Measurements from ENCODE around the gene LCN15. TPM values are rescaled to one million over a fixed set of nuclear protein-coding genes. Genes with fewer than 3 reads are reported as not detected.
A peak's percentile ranks its signal among the peaks of the same experiment; 100 is the strongest.

The LCN15 gene, protein sequence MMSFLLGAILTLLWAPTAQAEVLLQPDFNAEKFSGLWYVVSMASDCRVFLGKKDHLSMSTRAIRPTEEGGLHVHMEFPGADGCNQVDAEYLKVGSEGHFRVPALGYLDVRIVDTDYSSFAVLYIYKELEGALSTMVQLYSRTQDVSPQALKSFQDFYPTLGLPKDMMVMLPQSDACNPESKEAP
- total RNA-seq (2012; rRNA removed) = not detected in 2 replicates

DNA sequence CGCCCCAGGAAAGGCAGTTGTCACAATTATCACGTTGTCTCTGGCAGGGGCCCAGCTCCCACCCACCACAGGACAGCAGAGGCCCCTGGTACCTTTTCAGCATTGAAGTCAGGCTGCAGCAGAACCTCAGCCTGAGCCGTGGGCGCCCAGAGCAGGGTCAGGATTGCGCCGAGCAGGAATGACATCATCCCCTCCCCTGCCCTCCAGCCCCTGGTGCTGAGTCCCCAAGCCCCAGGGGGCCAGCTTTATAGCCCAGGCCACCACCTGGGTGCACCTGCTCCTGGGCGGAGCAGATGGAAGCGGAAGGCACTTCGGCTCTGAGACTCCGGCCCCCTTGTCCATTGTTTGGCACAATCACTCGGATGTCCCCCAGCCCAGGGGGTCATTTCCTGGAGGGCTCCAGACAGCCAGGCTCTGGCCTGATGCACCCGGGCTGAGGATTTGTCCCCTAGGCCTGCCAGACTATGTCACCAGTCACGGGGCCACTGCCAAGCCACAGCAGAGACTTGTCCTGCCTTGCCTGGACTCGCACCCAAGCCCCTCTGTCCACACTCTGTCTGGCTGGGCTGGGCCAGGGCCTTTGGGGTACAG, at the start of gene LCN15:
Gene LCN15 (minus strand): TSS at position 218 of the 591 bp plus-strand sequence. CDS start 30 bp downstream, at position 188.
- no peak within 1 kb of the TSS for H3K4me3 ChIP-seq (ENCODE audit: low read length)
- H3K4me2 ChIP-seq (ENCODE audit: low read length) = no peak within 1 kb of the TSS
- peaks cover 22% of the 10 kb centered on the region for H3K27me3 ChIP-seq (ENCODE audit: control insufficient read depth, insufficient read depth, low read length)
- H3K9me3 ChIP-seq (replicated peaks; ENCODE audit: low read length) = no peaks in the 10 kb centered on the region
- H3K4me1 ChIP-seq (ENCODE audit: control insufficient read depth, insufficient read depth, low read length) = peaks cover 3% of the 10 kb centered on the region
- H3K9ac ChIP-seq (ENCODE audit: low read depth, low read length) = no peak within 1 kb of the TSS
- no peaks in the 10 kb centered on the region for H3K36me3 ChIP-seq (ENCODE audit: insufficient read depth, low read length)

DNA sequence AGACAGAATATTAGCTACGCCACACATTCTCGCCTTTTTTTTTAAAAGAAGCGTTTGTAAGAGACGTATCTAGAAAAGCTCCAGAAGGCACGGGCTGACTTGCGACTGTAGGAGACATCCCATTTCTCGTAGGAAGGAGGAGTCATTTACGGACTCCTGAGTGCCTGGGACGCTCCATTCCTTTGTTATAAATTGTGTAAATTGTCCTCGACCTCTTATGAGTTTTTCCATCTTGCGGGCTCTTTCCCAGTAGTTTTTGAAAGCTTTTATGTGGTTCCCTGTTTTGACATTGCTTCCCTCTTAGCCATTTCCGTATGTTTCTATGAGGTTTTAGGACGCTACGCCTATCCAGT, 44.5 kb upstream of the LCN15 start:
- no peaks in the 10 kb centered on the region for H3K9me3 ChIP-seq (replicated peaks; ENCODE audit: low read length)
- peak overlapping the region; percentile 93 for H3K9ac ChIP-seq (ENCODE audit: low read depth, low read length)
- peaks cover 16% of the 10 kb centered on the region for H3K36me3 ChIP-seq (ENCODE audit: insufficient read depth, low read length)
- no peaks in the 10 kb centered on the region for H3K27me3 ChIP-seq (ENCODE audit: control insufficient read depth, insufficient read depth, low read length)
- peak overlapping the region; percentile 100 for H3K4me2 ChIP-seq (ENCODE audit: low read length)
- peaks cover 21% of the 10 kb centered on the region for H3K4me1 ChIP-seq (ENCODE audit: control insufficient read depth, insufficient read depth, low read length)
- H3K4me3 ChIP-seq (ENCODE audit: low read length) = peak overlapping the region; percentile 87

DNA sequence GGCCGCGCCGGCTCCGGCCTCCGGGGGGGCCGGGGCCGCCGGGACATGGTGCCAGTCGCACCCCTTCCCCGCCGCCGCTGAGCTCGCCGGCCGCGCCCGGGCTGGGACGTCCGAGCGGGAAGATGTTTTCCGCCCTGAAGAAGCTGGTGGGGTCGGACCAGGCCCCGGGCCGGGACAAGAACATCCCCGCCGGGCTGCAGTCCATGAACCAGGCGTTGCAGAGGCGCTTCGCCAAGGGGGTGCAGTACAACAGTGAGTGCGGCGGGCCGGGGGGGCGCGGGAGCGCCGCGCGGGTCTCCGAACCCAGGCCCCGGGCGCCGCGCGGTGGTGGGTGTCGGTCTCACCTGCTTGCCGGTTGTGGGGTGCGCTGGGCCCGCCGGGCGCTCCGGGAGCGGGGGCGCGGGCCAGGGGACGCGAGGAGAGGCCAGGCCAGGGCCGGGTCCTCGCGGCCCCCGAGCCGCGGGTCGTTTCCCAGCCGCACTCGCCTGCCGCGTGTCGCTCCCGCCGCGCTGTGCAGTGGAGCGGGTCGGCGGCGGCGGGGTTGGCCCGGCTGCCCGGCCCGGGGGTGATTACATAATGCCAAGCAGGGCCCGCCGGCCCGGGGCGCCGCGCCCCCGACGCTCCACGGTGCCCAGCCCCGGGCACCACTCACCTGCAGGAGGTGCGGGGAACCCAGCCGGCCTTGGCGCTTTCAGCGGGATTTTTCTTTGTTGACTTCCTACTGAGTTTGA, 43.9 kb upstream of the LCN15 start:
- peak overlapping the region; percentile 100 for H3K4me2 ChIP-seq (ENCODE audit: low read length)

DNA sequence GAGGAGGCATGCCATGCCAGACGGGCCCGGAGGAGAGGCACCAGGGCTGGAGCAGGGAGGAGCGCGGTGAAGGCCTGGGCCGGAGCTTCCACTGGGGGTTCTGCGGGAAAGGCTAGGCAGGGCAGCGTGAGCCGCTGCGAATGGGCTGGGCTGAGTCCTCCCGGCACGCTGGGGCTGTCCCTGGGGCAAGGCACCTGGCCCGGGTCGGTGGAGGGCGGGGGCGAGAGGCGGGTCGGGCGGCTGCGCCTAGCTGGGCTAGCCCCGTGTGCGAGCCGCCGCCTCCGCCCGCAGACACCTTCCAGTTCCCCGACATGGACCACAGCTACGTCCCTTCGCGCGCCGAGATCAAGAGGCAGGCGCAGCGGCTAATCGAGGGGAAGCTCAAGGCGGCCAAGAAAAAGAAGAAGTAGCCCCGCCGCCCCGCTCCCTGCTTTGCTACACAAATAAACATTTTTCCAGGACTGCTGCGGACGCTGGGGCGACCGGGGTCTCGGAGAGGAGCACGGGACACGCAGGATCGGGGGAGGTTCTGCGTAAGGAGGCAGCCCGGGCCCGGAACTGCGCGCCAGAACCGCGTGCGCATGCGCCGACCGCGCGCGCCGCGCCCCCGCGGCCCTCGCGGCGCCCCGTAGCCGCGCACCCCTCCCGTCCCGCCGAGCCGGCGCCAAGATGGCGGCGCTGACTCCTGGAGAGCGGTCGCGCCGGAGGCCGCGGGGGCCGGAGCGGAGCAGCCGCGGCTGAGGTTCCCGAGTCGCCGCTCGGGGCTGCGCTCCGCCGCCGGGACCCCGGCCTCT, 43.2 kb upstream of the LCN15 start, which contains the start of gene RABL6:
Gene RABL6 (plus strand): TSS at position 668 of the 794 bp plus-strand sequence. CDS start 249 bp downstream, outside the sequence.
- Histone ChIP-seq H3K4me3 (ENCODE audit: low read length) (peak within 1 kb of the TSS; percentile 87), H3K27me3 (ENCODE audit: control insufficient read depth, insufficient read depth, low read length) (peaks cover 1% of the 10 kb centered on the region), H3K9me3 (replicated peaks; ENCODE audit: low read length) (no peaks in the 10 kb centered on the region), H3K9ac (ENCODE audit: low read depth, low read length) (peak within 1 kb of the TSS; percentile 93), H3K4me1 (ENCODE audit: control insufficient read depth, insufficient read depth, low read length) (peaks cover 21% of the 10 kb centered on the region), H3K4me2 (ENCODE audit: low read length) (peak within 1 kb of the TSS; percentile 100), H3K36me3 (ENCODE audit: insufficient read depth, low read length) (peaks cover 6% of the 10 kb centered on the region)

More for the DNA sequence above, 43.9 kb upstream of the LCN15 start:
- peaks cover 14% of the 10 kb centered on the region for H3K36me3 ChIP-seq (ENCODE audit: insufficient read depth, low read length)
- H3K9ac ChIP-seq (ENCODE audit: low read depth, low read length) = peak overlapping the region; percentile 93
- H3K27me3 ChIP-seq (ENCODE audit: control insufficient read depth, insufficient read depth, low read length) = no peaks in the 10 kb centered on the region
- peaks cover 21% of the 10 kb centered on the region for H3K4me1 ChIP-seq (ENCODE audit: control insufficient read depth, insufficient read depth, low read length)
- H3K4me3 ChIP-seq (ENCODE audit: low read length) = peak overlapping the region; percentile 87
- H3K9me3 ChIP-seq (replicated peaks; ENCODE audit: low read length) = no peaks in the 10 kb centered on the region

DNA sequence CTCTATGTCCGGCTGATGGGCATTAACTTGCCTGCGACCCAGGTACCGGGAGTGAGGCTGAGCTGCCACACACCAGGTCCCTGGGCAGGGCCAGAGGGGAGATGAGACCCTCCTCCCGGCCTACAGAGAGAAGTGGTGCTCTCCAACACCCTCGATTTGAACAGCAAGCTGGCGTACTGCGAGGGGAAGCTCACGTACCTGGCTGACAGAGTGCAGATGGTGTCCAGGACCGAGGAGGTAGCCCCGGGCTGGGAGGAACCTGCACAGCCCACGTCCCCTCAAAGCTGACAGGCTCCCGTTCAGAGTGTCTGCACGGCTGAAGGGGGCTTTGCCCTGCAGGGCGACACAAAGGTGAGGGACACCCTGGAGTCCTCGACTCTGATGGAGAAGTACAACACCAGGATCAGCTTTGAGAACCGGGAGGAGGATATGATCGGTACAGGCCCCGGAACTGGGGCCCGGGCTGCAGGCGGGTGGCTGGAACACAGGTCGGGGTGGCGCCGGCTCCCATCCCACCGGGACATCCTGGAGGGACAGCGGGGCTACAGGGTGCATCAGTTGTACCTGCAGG, 42.4 kb upstream of the LCN15 start:
- Histone ChIP-seq H3K9me3 (replicated peaks; ENCODE audit: low read length) (no peaks in the 10 kb centered on the region), H3K27me3 (ENCODE audit: control insufficient read depth, insufficient read depth, low read length) (peaks cover 9% of the 10 kb centered on the region), H3K4me2 (ENCODE audit: low read length) (peak overlapping the region; percentile 100), H3K9ac (ENCODE audit: low read depth, low read length) (peak overlapping the region; percentile 93), H3K36me3 (ENCODE audit: insufficient read depth, low read length) (peaks cover 5% of the 10 kb centered on the region), H3K4me3 (ENCODE audit: low read length) (peak overlapping the region; percentile 87), H3K4me1 (ENCODE audit: control insufficient read depth, insufficient read depth, low read length) (peaks cover 21% of the 10 kb centered on the region)

DNA sequence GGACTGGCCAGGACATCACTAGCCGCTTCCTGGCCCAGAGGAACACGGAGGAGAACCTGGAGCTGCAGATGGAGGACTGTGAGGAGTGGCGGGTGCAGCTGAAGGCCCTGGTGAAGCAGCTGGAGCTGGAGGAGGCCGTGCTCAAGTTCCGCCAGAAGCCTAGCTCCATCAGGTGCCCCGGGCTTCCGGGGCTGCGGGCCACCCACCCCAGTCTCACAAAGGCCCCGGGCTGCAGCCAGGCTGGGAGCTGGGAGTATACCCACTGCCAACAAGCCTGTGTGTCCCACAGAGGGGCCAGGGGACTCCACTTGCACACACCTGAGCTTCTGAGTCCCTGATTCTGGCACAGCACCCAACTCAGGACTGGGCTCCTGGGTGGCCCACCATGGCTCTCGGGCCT, 41.7 kb upstream of the LCN15 start:
- Histone ChIP-seq H3K4me3 (ENCODE audit: low read length) (no peak overlapping the region), H3K9ac (ENCODE audit: low read depth, low read length) (no peak overlapping the region), H3K4me1 (ENCODE audit: control insufficient read depth, insufficient read depth, low read length) (peaks cover 21% of the 10 kb centered on the region), H3K4me2 (ENCODE audit: low read length) (peak overlapping the region; percentile 35), H3K9me3 (replicated peaks; ENCODE audit: low read length) (no peaks in the 10 kb centered on the region), H3K36me3 (ENCODE audit: insufficient read depth, low read length) (peaks cover 5% of the 10 kb centered on the region), H3K27me3 (ENCODE audit: control insufficient read depth, insufficient read depth, low read length) (peaks cover 13% of the 10 kb centered on the region)

DNA sequence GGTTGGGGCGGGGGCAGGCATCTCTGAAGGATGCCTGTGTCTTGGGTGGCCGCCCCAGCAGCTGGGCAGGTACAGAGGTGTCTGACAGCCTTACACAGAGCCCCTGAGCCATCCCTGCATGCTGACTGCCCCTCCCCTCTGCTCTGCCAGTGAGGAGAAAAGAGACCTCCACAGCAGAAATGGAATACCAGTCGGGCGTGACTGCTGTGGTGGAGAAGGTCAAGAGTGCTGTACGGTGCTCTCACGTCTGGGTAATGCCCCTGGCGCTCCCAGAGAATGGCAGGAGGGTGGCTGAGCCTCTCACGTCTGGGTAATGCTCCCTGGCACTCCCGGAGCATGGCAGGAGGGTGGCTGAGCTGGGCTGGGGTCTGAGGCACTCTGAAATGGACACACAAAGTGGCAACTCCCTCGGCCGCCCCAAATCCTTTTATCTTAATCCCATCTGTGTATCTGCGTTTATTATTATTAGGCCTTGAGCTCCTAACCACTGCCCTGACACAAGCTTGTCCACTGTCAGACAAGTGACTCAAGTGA, 41.0 kb upstream of the LCN15 start:
- H3K9ac ChIP-seq (ENCODE audit: low read depth, low read length) = no peak overlapping the region
- H3K4me3 ChIP-seq (ENCODE audit: low read length) = no peak overlapping the region
- H3K27me3 ChIP-seq (ENCODE audit: control insufficient read depth, insufficient read depth, low read length) = peaks cover 21% of the 10 kb centered on the region
- H3K4me2 ChIP-seq (ENCODE audit: low read length) = no peak overlapping the region
- no peaks in the 10 kb centered on the region for H3K36me3 ChIP-seq (ENCODE audit: insufficient read depth, low read length)
- peaks cover 21% of the 10 kb centered on the region for H3K4me1 ChIP-seq (ENCODE audit: control insufficient read depth, insufficient read depth, low read length)
- H3K9me3 ChIP-seq (replicated peaks; ENCODE audit: low read length) = no peaks in the 10 kb centered on the region

DNA sequence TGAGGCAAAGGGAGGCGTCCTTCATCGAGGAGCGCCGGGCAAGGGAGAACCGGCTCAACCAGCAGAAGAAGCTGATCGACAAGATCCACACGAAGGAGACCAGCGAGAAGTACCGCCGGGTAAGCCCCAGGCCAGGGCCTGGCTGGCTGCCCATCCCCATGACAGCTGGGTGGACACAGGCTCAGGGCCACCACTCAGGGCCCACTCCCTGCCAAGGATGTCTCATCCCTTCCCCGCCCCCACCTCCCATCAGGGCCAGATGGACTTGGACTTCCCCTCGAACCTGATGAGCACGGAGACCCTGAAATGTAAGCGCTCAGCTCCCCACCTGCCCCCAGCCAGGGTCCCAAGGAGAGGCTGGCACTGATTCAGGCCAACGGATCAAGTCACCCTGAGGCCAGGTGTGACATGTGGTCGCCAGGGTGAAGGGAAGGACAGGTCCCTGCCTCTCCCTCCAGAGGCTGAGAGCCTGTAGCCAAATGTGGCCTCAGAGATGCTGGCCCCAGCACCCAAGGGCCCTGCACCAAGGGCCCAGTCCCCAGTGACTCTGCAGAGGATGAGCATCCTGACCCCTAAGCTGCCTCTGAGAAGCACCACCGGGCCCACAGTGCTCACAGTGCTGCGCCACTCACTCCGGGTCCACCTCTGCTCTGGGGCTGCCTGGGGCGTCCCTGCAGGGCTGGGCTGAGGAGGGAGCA, 40.3 kb upstream of the LCN15 start:
- Histone ChIP-seq H3K9me3 (replicated peaks; ENCODE audit: low read length) (no peaks in the 10 kb centered on the region), H3K4me2 (ENCODE audit: low read length) (no peak overlapping the region), H3K4me1 (ENCODE audit: control insufficient read depth, insufficient read depth, low read length) (peaks cover 20% of the 10 kb centered on the region), H3K36me3 (ENCODE audit: insufficient read depth, low read length) (no peaks in the 10 kb centered on the region), H3K9ac (ENCODE audit: low read depth, low read length) (no peak overlapping the region), H3K4me3 (ENCODE audit: low read length) (no peak overlapping the region), H3K27me3 (ENCODE audit: control insufficient read depth, insufficient read depth, low read length) (peaks cover 25% of the 10 kb centered on the region)

DNA sequence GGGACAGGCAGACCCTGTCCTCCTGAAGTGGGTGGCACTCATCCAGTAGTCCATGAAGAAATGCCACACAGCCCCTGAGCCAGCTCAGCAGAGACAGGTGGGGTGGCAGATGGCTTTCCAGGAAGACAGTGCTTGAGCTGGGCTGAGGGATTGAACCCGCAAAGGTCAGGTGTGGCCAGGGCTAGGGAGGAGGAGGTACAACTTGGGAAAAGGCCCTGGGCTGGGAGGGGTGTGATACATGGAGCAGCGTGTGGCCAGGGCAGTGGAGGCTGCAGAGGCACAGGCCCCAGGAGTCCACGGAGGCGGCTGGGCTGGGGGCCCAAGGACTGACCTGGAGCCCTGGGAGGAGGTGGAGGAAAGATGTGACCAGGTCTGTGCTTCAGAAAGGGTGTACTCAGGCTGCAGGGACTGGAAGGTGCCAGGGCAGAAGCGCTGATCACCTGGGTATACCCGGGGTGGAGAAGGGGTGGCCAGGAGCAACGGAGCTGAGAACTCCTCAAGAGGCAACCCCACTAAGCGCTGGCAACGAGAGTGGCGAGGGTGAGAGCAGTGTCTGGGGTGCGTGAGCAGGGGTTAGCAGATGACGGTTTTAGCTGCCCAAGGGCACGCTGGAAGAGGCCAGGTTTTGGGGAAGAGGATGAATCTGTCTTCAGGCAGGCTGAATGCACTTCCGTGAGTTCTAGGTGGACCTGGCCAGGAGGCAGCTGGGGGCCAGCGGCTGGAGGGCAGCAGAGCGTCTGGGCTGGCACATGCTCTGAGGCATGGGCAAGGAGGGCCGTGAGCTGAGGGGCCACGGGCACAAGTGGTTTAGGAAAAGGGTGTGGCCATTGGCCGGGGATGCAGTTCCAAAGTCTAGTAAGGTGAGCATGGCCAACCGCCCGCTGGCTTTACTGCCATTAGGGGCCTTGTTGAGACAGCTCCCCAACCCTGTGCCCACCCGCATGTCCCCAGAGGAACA, 39.5 kb upstream of the LCN15 start:
- Histone ChIP-seq H3K27me3 (ENCODE audit: control insufficient read depth, insufficient read depth, low read length) (peaks cover 33% of the 10 kb centered on the region), H3K36me3 (ENCODE audit: insufficient read depth, low read length) (no peaks in the 10 kb centered on the region), H3K4me3 (ENCODE audit: low read length) (no peak overlapping the region), H3K4me2 (ENCODE audit: low read length) (no peak overlapping the region), H3K9ac (ENCODE audit: low read depth, low read length) (no peak overlapping the region), H3K9me3 (replicated peaks; ENCODE audit: low read length) (no peaks in the 10 kb centered on the region), H3K4me1 (ENCODE audit: control insufficient read depth, insufficient read depth, low read length) (peaks cover 14% of the 10 kb centered on the region)
